ENCODE data around the gene FKBP10.

- TF ChIP-seq CTCF (IDR thresholded peaks at IDR 0.05), result no peak
- no peak for TF ChIP-seq POLR2A (IDR thresholded peaks at IDR 0.05; ENCODE audit: low read length)
- no peak for TF ChIP-seq MYC (IDR thresholded peaks at IDR 0.05; ENCODE audit: borderline replicate concordance, low read length)
- no peak for TF ChIP-seq REST (IDR thresholded peaks at IDR 0.05)
- TF ChIP-seq EHMT2 (IDR thresholded peaks at IDR 0.05; ENCODE audit: low read depth), result no peak
- TF ChIP-seq EP300 (IDR thresholded peaks at IDR 0.05), result no peak
- no peak for TF ChIP-seq ZFP36 (IDR thresholded peaks at IDR 0.05; ENCODE audit: borderline replicate concordance, partially characterized antibody)
- TF ChIP-seq RARB (CRISPR knock-in tag; IDR thresholded peaks at IDR 0.05), result no peak
- TF ChIP-seq MAX (IDR thresholded peaks at IDR 0.05), result no peak
- no peak for TF ChIP-seq CBX8 (IDR thresholded peaks at IDR 0.05)
- TF ChIP-seq CHD4 (IDR thresholded peaks at IDR 0.05; ENCODE audit: borderline replicate concordance), result no peak
- no peak for TF ChIP-seq PHF8 (IDR thresholded peaks at IDR 0.05; ENCODE audit: borderline replicate concordance, low read depth)
- TF ChIP-seq RCOR1 (IDR thresholded peaks at IDR 0.05; ENCODE audit: low read depth, low read length), result no peak
- TF ChIP-seq JUNB (IDR thresholded peaks at IDR 0.05), result no peak
Observed at GRCh38 chr17:41825175-41825845, 12.5 kb downstream of the FKBP10 start.

All from A549 (cell line).